ENCODE results near the gene RNF213.

The RNF213 gene

GRCh38 chr17:80225230-80225629, 35.4 kb upstream of the RNF213 start:
- Histone ChIP-seq H3K9me3 (ENCODE audit: insufficient read depth, low read length) (no peaks in the 10 kb centered on the region), H3K9ac (ENCODE audit: low read length) (no peak overlapping the region), H3K4me1 (ENCODE audit: low read length) (peaks cover 2% of the 10 kb centered on the region; the same call in 1 of the 2 replicates), H3K27ac (ENCODE audit: low read length) (no peak overlapping the region), H3K36me3 (replicated peaks; ENCODE audit: low read depth, low read length) (no peaks in the 10 kb centered on the region), H3K79me2 (ENCODE audit: low read length) (no peaks in the 10 kb centered on the region), H3K4me3 (ENCODE audit: low read length) (no peak overlapping the region), H3K4me2 (ENCODE audit: low read length) (no peak overlapping the region), H3K27me3 (ENCODE audit: low read depth, low read length) (no peaks in the 10 kb centered on the region), H2AFZ (ENCODE audit: low read depth, low read length) (no peak overlapping the region), H4K20me1 (ENCODE audit: insufficient read depth, low read length) (no peaks in the 10 kb centered on the region)
- TF ChIP-seq CTCF (IDR thresholded peaks at IDR 0.05; ENCODE audit: low read depth, low read length) (no peak), EZH2phosphoT487 (IDR thresholded peaks at IDR 0.05; ENCODE audit: low read depth) (no peak)

GRCh38 chr17:80227156-80227555, 33.5 kb upstream of the RNF213 start:
- Histone ChIP-seq H4K20me1 (ENCODE audit: insufficient read depth, low read length) (no peaks in the 10 kb centered on the region), H3K4me3 (ENCODE audit: low read length) (no peak overlapping the region), H2AFZ (ENCODE audit: low read depth, low read length) (no peak overlapping the region), H3K27me3 (ENCODE audit: low read depth, low read length) (no peaks in the 10 kb centered on the region), H3K79me2 (ENCODE audit: low read length) (no peaks in the 10 kb centered on the region), H3K27ac (ENCODE audit: low read length) (no peak overlapping the region), H3K4me1 (ENCODE audit: low read length) (no peaks in the 10 kb centered on the region), H3K9ac (ENCODE audit: low read length) (no peak overlapping the region), H3K4me2 (ENCODE audit: low read length) (no peak overlapping the region), H3K9me3 (ENCODE audit: insufficient read depth, low read length) (peaks cover 4% of the 10 kb centered on the region; the same call in 1 of the 2 replicates), H3K36me3 (replicated peaks; ENCODE audit: low read depth, low read length) (peaks cover 8% of the 10 kb centered on the region)
- TF ChIP-seq CTCF (IDR thresholded peaks at IDR 0.05; ENCODE audit: low read depth, low read length) (no peak), EZH2phosphoT487 (IDR thresholded peaks at IDR 0.05; ENCODE audit: low read depth) (no peak)

GRCh38 chr17:80227666-80228065, 33.0 kb upstream of the RNF213 start:
- peaks cover 10% of the 10 kb centered on the region for H3K36me3 ChIP-seq (replicated peaks; ENCODE audit: low read depth, low read length)
- no peaks in the 10 kb centered on the region for H3K27me3 ChIP-seq (ENCODE audit: low read depth, low read length)
- no peaks in the 10 kb centered on the region for H4K20me1 ChIP-seq (ENCODE audit: insufficient read depth, low read length)
- H3K79me2 ChIP-seq (ENCODE audit: low read length) = no peaks in the 10 kb centered on the region
- no peak for TF ChIP-seq CTCF (IDR thresholded peaks at IDR 0.05; ENCODE audit: low read depth, low read length)
- TF ChIP-seq EZH2phosphoT487 (IDR thresholded peaks at IDR 0.05; ENCODE audit: low read depth) = no peak
- no peak overlapping the region for H2AFZ ChIP-seq (ENCODE audit: low read depth, low read length)
- H3K9ac ChIP-seq (ENCODE audit: low read length) = no peak overlapping the region
- H3K9me3 ChIP-seq (ENCODE audit: insufficient read depth, low read length) = peaks cover 9% of the 10 kb centered on the region; the same call in 1 of the 2 replicates
- H3K27ac ChIP-seq (ENCODE audit: low read length) = no peak overlapping the region
- no peak overlapping the region for H3K4me2 ChIP-seq (ENCODE audit: low read length)
- no peak overlapping the region for H3K4me3 ChIP-seq (ENCODE audit: low read length)
- H3K4me1 ChIP-seq (ENCODE audit: low read length) = no peaks in the 10 kb centered on the region

GRCh38 chr17:80228477-80228876, 32.2 kb upstream of the RNF213 start:
- TF ChIP-seq CTCF (IDR thresholded peaks at IDR 0.05; ENCODE audit: low read depth, low read length) = no peak
- no peak for TF ChIP-seq EZH2phosphoT487 (IDR thresholded peaks at IDR 0.05; ENCODE audit: low read depth)
- Histone ChIP-seq H3K4me2 (ENCODE audit: low read length) (no peak overlapping the region), H3K4me3 (ENCODE audit: low read length) (no peak overlapping the region), H3K79me2 (ENCODE audit: low read length) (no peaks in the 10 kb centered on the region), H3K9me3 (ENCODE audit: insufficient read depth, low read length) (peaks cover 13% of the 10 kb centered on the region; the same call in 1 of the 2 replicates), H3K4me1 (ENCODE audit: low read length) (no peaks in the 10 kb centered on the region), H3K36me3 (replicated peaks; ENCODE audit: low read depth, low read length) (peaks cover 14% of the 10 kb centered on the region), H2AFZ (ENCODE audit: low read depth, low read length) (no peak overlapping the region), H4K20me1 (ENCODE audit: insufficient read depth, low read length) (no peaks in the 10 kb centered on the region), H3K27me3 (ENCODE audit: low read depth, low read length) (no peaks in the 10 kb centered on the region), H3K9ac (ENCODE audit: low read length) (no peak overlapping the region), H3K27ac (ENCODE audit: low read length) (no peak overlapping the region)

Data from OCI-LY3 (cell line).